ENCODE measurements around the gene ZNF513.

DNA sequence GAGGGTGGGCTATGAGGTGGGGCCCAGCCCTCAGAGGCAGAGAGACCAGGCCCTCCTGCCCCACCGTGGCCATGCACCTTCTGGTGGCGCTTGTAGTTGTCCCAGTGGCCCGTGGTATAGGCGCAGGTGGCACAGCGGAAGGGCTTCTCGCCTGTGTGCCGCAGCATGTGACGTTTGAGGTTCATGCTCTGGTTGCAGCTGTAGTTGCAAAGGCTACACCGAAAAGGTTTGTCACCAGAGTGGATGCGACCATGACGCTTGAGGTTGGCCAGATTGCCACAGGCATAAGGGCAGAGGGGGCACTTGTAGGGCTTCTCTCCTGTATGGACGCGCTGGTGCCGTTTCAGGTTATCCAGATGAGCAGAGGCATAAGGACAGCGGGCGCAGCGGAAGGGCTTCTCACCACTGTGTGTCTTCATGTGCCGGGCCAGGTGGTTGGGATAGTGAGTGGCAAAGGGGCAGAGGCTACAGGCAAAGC lies 2.9 kb downstream of the ZNF513 start:
- TF ChIP-seq, protein P1, sequence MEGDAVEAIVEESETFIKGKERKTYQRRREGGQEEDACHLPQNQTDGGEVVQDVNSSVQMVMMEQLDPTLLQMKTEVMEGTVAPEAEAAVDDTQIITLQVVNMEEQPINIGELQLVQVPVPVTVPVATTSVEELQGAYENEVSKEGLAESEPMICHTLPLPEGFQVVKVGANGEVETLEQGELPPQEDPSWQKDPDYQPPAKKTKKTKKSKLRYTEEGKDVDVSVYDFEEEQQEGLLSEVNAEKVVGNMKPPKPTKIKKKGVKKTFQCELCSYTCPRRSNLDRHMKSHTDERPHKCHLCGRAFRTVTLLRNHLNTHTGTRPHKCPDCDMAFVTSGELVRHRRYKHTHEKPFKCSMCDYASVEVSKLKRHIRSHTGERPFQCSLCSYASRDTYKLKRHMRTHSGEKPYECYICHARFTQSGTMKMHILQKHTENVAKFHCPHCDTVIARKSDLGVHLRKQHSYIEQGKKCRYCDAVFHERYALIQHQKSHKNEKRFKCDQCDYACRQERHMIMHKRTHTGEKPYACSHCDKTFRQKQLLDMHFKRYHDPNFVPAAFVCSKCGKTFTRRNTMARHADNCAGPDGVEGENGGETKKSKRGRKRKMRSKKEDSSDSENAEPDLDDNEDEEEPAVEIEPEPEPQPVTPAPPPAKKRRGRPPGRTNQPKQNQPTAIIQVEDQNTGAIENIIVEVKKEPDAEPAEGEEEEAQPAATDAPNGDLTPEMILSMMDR (IDR thresholded peaks at IDR 0.05): no peak
- no peak for TF ChIP-seq POLR2A (IDR thresholded peaks at IDR 0.05)
